Activated CD8-positive, alpha-beta memory T cell treated with anti-CD3 and anti-CD28 coated beads for 1 hour (primary cell): Measurements from ENCODE around the gene PTPN20.
"Not testable (repeated sequence)": the region's sequence is repeated elsewhere in the genome, so short reads cannot be mapped to it uniquely, and the experiment has no call there.

Source experiments
- DNase-seq, 2 donors: peaks; one replicate each; pipeline ENCODE4 v3.0.0-alpha.2; 2020; ENCODE audit warnings: low read depth in 1 of 2; ENCODE audit errors: extremely low read depth in 1 of 2

The PTPN20 gene

GRCh38 chr10:46948687-46949518 is 37.7 kb downstream of the PTPN20 start:
- not testable (repeated sequence) for DNase-seq

- not testable (repeated sequence) for DNase-seq
Observed at GRCh38 chr10:46952540-46952939, 41.3 kb downstream of the PTPN20 start.

GRCh38 chr10:46960742-46961141 is 49.5 kb downstream of the PTPN20 start:
- DNase-seq, result not testable (repeated sequence)

- DNase-seq, result not testable (repeated sequence)
Observed at GRCh38 chr10:46963356-46963755, 52.1 kb downstream of the PTPN20 start.

GRCh38 chr10:46967013-46967412 is 55.8 kb downstream of the PTPN20 start:
- DNase-seq, result not testable (repeated sequence)

GRCh38 chr10:46980223-46980622 is 69.0 kb downstream of the PTPN20 start:
- not testable (repeated sequence) for DNase-seq

- DNase-seq, result not testable (repeated sequence)
Observed at GRCh38 chr10:46987233-46987924, 76.2 kb downstream of the PTPN20 start.

- no peak for DNase-seq
Observed at GRCh38 chr10:46992803-46993561, 81.8 kb downstream of the PTPN20 start.

- no peak for DNase-seq
Observed at GRCh38 chr10:46995234-46995633, 84.0 kb downstream of the PTPN20 start.

- DNase-seq, result no peak
Observed at GRCh38 chr10:46998192-46998591, 87.0 kb downstream of the PTPN20 start.

- DNase-seq, result no peak
Observed at GRCh38 chr10:46998595-46998994, 87.4 kb downstream of the PTPN20 start.

- DNase-seq, result no peak
Observed at GRCh38 chr10:46999217-46999616, 88.0 kb downstream of the PTPN20 start.

- DNase-seq, result no peak
Observed at GRCh38 chr10:47008769-47009168, 97.5 kb downstream of the PTPN20 start.

- no peak for DNase-seq
Observed at GRCh38 chr10:47009215-47009838, 98.1 kb downstream of the PTPN20 start.

- no peak for DNase-seq
Observed at GRCh38 chr10:47010036-47010435, 98.8 kb downstream of the PTPN20 start.

- no peak for DNase-seq
Observed at GRCh38 chr10:47012214-47012613, 101.0 kb downstream of the PTPN20 start.

- no peak for DNase-seq
Observed at GRCh38 chr10:47013507-47014154, 102.4 kb downstream of the PTPN20 start.

GRCh38 chr10:47015404-47015803 is 104.2 kb downstream of the PTPN20 start:
- no peak for DNase-seq

- no peak for DNase-seq
Observed at GRCh38 chr10:47016564-47016963, 105.3 kb downstream of the PTPN20 start.

- no peak for DNase-seq
Observed at GRCh38 chr10:47018026-47018735, 107.0 kb downstream of the PTPN20 start.
